K562 (cell line): ENCODE data around the gene METAP1D. TPM values are rescaled to one million over a fixed set of nuclear protein-coding genes. Genes with fewer than 3 reads are reported as not detected.
A peak's percentile ranks its signal among the peaks of the same experiment; 100 is the strongest.

Experiments used
- ARID4B ChIP-seq: sonication (generic); formaldehyde crosslinking; IDR thresholded peaks from 2 replicates; pipeline ENCODE4 v1.8.0; 2022; ENCODE audit warnings: mild to moderate bottlenecking, missing genetic modification reagents
- ATF7 ChIP-seq: fragments of 450-650 bp; IDR thresholded peaks from 2 replicates; pipeline ENCODE4 v1.7.1; 2014; ENCODE audit warnings: mild to moderate bottlenecking, moderate library complexity
- CBX1 ChIP-seq: sonication (generic); IDR thresholded peaks from 2 replicates; pipeline ENCODE4 v1.6.1; 2016; ENCODE audit warnings: antibody characterized with exemption, low read depth, mild to moderate bottlenecking
- CREM ChIP-seq: IDR thresholded peaks from 2 replicates; pipeline ENCODE4 v1.6.1; 2014; ENCODE audit warnings: antibody characterized with exemption, low read depth
- E2F4 ChIP-seq: sonication (generic); formaldehyde crosslinking; IDR thresholded peaks from 2 replicates; pipeline ENCODE4 v1.8.0; 2022; ENCODE audit warnings: mild to moderate bottlenecking, low read depth, missing genetic modification reagents
- ELF4 ChIP-seq: fragments of 450-650 bp; formaldehyde crosslinking; IDR thresholded peaks from 2 replicates; pipeline ENCODE4 v1.4.0; 2022; ENCODE audit warnings: missing genetic modification characterization
- FOXA1 ChIP-seq: fragments of 450-650 bp; IDR thresholded peaks from 2 replicates; pipeline ENCODE4 v1.6.1; 2016; ENCODE audit warnings: mild to moderate bottlenecking, borderline replicate concordance
- FOXA3 ChIP-seq, 2 experiments: fragments of 450-650 bp in 1 of 2; sonication (generic) in 1 of 2; formaldehyde crosslinking; IDR thresholded peaks in 1 of 2; conservative IDR thresholded peaks in 1 of 2; 2 replicates each; pipeline versions ENCODE4 v1.4.0 to v1.8.0; 2020 to 2022; ENCODE audit warnings: mild to moderate bottlenecking in 2 of 2, missing genetic modification reagents in 1 of 2
- GABPA ChIP-seq: fragments of 200-800 bp; sonication (Bioruptor generic); conservative IDR thresholded peaks from 2 replicates; pipeline ENCODE4 v1.6.1; 2016; ENCODE audit warnings: low read depth, missing genetic modification characterization, missing compliant biosample characterization
- HCFC1 ChIP-seq: IDR thresholded peaks from 2 replicates; pipeline ENCODE4 v1.6.1; 2012; ENCODE audit warnings: low read depth, low read length, improper control_type of control experiment
- HMG20A ChIP-seq: fragments of 450-650 bp; formaldehyde crosslinking; conservative IDR thresholded peaks from 2 replicates; pipeline ENCODE4 v1.4.0; 2020; ENCODE audit warnings: mild to moderate bottlenecking, mixed read lengths
- MECOM ChIP-seq: fragments of 250-450 bp; sonication (Bioruptor Pico); IDR thresholded peaks from 2 replicates; pipeline ENCODE4 v1.8.0; 2022; ENCODE audit warnings: inconsistent platforms
- MYNN ChIP-seq, 2 experiments: sonication (generic); formaldehyde crosslinking in 1 of 2; IDR thresholded peaks; 2 replicates each; pipeline versions ENCODE4 v1.5.0 to v1.6.1; 2016 to 2020; ENCODE audit warnings: antibody characterized with exemption in 1 of 2, missing genetic modification reagents in 1 of 2
- NUFIP1 ChIP-seq: fragments of 450-650 bp; IDR thresholded peaks from 2 replicates; pipeline ENCODE4 v1.6.1; 2018; ENCODE audit not compliant: partially characterized antibody
- RBM17 ChIP-seq: fragments of 200-400 bp; formaldehyde crosslinking; IDR thresholded peaks from 2 replicates; pipeline ENCODE4 v1.6.1; 2017; ENCODE audit warnings: low read depth, mild to moderate bottlenecking, low read length, borderline replicate concordance
- RBM39 ChIP-seq: fragments of 200-400 bp; formaldehyde crosslinking; optimal IDR thresholded peaks from 2 replicates; pipeline ENCODE3; 2018; ENCODE audit warnings: low read depth, low read length
- SMARCE1 ChIP-seq: fragments of 450-650 bp; IDR thresholded peaks from 2 replicates; pipeline ENCODE4 v1.7.1; 2016; ENCODE audit warnings: mild to moderate bottlenecking
- ZC3H11A ChIP-seq: IDR thresholded peaks from 2 replicates; pipeline ENCODE4 v1.6.1; 2012; ENCODE audit warnings: low read depth, low read length, improper control_type of control experiment
- ZNF12 ChIP-seq: sonication (generic); formaldehyde crosslinking; IDR thresholded peaks from 2 replicates; pipeline ENCODE4 v1.4.0; 2020; ENCODE audit warnings: mild to moderate bottlenecking, missing genetic modification reagents
- ZNF140 ChIP-seq: fragments of 250-450 bp; sonication (Bioruptor Pico); IDR thresholded peaks from 2 replicates; pipeline ENCODE4 v1.8.0; 2021; ENCODE audit warnings: moderate library complexity, mild to moderate bottlenecking, inconsistent platforms
- ZNF277 ChIP-seq: fragments of 250-450 bp; sonication (Bioruptor Pico); IDR thresholded peaks from 2 replicates; pipeline ENCODE4 v1.8.0; 2022; ENCODE audit warnings: inconsistent platforms, mild to moderate bottlenecking, moderate library complexity, borderline replicate concordance
- ZNF280A ChIP-seq: fragments of 450-650 bp; IDR thresholded peaks from 2 replicates; pipeline ENCODE4 v1.6.1; 2018; ENCODE audit warnings: mild to moderate bottlenecking, low read depth; ENCODE audit not compliant: partially characterized antibody
- ZNF324 ChIP-seq: fragments of 250-450 bp; sonication (Bioruptor Pico); IDR thresholded peaks from 2 replicates; pipeline ENCODE4 v1.4.0; 2020; ENCODE audit warnings: mild to moderate bottlenecking
- polyA plus RNA-seq, 8 experiments: library from polyadenylated mRNA; depleted of rRNA in 4 of 8; stranded (reverse) in 5 of 8; unstranded in 3 of 8; fragments of >200 nt; fragmentation: Nextera tagmentation in 2 of 8; fragmentation: Illumina TruSeq in 1 of 8; extraction: Ambion mirVana in 2 of 8; extraction: Trizol in 1 of 8; gene quantifications; 2 replicates each; pipeline versions ENCODE4 v1.2.1 to v1.2.3, GENCODE V29; 2011 to 2014; ENCODE audit warnings: inconsistent platforms in 1 of 8, missing spikeins in 1 of 8
- total RNA-seq, 7 experiments: library from RNA; depleted of rRNA in 6 of 7; stranded (reverse); fragments of >200 nt in 6 of 7; fragmentation: Illumina TruSeq in 2 of 7; extraction: Trizol in 2 of 7; gene quantifications; 2 replicates each; pipeline versions ENCODE4 v1.2.1 to v1.2.3, GENCODE V29; 2011 to 2021; ENCODE audit warnings: low replicate concordance in 1 of 7

The METAP1D gene
- total and polyA plus RNA-seq, 9 of the 15 experiments (the other 6 are each of a cell fraction or from before 2014, with no cell fraction given) = 8.0 to 23.4 (median 15.7) TPM

GRCh38 chr2:172098287-172098649 is 98.5 kb downstream of the METAP1D start (continued):
- TF ChIP-seq FOXA3 (CRISPR knock-in tag; conservative IDR thresholded peaks at IDR 0.05 in 1 of 2, IDR thresholded peaks at IDR 0.05 in 1 of 2) (0 out of 4 replicates have a peak, but pooled peaks of 1 of the 2 experiments have one; percentile 60), ELF4 (CRISPR knock-in tag) (no peak), CBX1 (peak; percentile 12; the same call in 1 of the 2 replicates), ZNF140 (CRISPR knock-in tag) (no peak), SMARCE1 (no peak), ZC3H11A (no peak), ZNF280A (no peak), HMG20A (CRISPR knock-in tag) (no peak), MECOM (CRISPR knock-in tag) (no peak), RBM39 (no peak), FOXA1 (no peak), ZNF277 (CRISPR knock-in tag) (no peak), NUFIP1 (no peak), E2F4 (CRISPR knock-in tag) (no peak), RBM17 (no peak), ZNF324 (CRISPR knock-in tag) (no peak), MYNN (IDR thresholded peaks at IDR 0.05) (no peak), MYNN (CRISPR knock-in tag; IDR thresholded peaks at IDR 0.05) (no peak), GABPA (no peak), CREM (no peak), ATF7 (no peak), ARID4B (CRISPR knock-in tag) (0 out of 2 replicates have a peak, but pooled peaks have one; percentile 8), HCFC1 (no peak), ZNF12 (no peak)
